MCF 10A (cell line): ENCODE results near the gene RAB6B. TPM values are rescaled to one million over a fixed set of nuclear protein-coding genes. Genes with fewer than 3 reads are reported as not detected.
"Not testable (repeated sequence)": the region's sequence is repeated elsewhere in the genome, so short reads cannot be mapped to it uniquely, and the experiment has no call there.

Experiments used
- BruUV-seq: library from RNA; stranded (reverse); fragments of 400-500 nt; replicated peaks from 2 replicates; lab custom pipeline; 2021; lab: Mats Ljungman, UMichigan
- CTCF ChIA-PET: fragments of 300-600 bp; sonication (Branson Sonifier 250); formaldehyde crosslinking; extraction: SDS; loops from one replicate; lab custom pipeline; 2021; ENCODE audit warnings: antibody characterized with exemption, inconsistent platforms; lab: Yijun Ruan, JAX
- POLR2A ChIA-PET: fragments of 300-600, 350-650 bp; sonication (Branson Sonifier 250); formaldehyde crosslinking; extraction: SDS; loops from one replicate; lab custom pipeline; 2020; ENCODE audit warnings: antibody characterized with exemption, inconsistent platforms; lab: Yijun Ruan, JAX
- DNase-seq: peaks from one replicate; pipeline ENCODE4 v3.0.0-alpha.2; 2018; ENCODE audit not compliant: unreplicated experiment
- H3K27ac Mint-ChIP-seq: one replicate; pipeline ENCODE4 v1.8.0; 2022; ENCODE audit warnings: mild to moderate bottlenecking, low read depth, mixed read lengths; ENCODE audit not compliant: unreplicated experiment
- H3K27me3 Mint-ChIP-seq: one replicate; pipeline ENCODE4 v1.8.0; 2022; ENCODE audit warnings: mixed read lengths; ENCODE audit not compliant: insufficient read depth, unreplicated experiment
- H3K36me3 Mint-ChIP-seq: one replicate; pipeline ENCODE4 v1.8.0; 2022; ENCODE audit warnings: mild to moderate bottlenecking, moderate library complexity, mixed read lengths; ENCODE audit not compliant: insufficient read depth, unreplicated experiment
- H3K4me1 Mint-ChIP-seq: one replicate; pipeline ENCODE4 v1.8.0; 2022; ENCODE audit warnings: mixed read lengths; ENCODE audit not compliant: insufficient read depth, unreplicated experiment
- H3K4me3 Mint-ChIP-seq: one replicate; pipeline ENCODE4 v1.8.0; 2022; ENCODE audit warnings: mild to moderate bottlenecking, moderate library complexity, mixed read lengths; ENCODE audit not compliant: unreplicated experiment
- H3K9me3 Mint-ChIP-seq: one replicate; pipeline ENCODE4 v1.8.0; 2022; ENCODE audit warnings: mixed read lengths; ENCODE audit not compliant: unreplicated experiment
- intact Hi-C: fragments of 100-400 bp; cut with micrococcal nuclease; formaldehyde crosslinking; loops from 2 replicates; pipeline ENCODE4 v1.14.1; 2022
- total RNA-seq: library from RNA; stranded (reverse); gene quantifications from 2 replicates; pipeline ENCODE4 v1.2.3, GENCODE V29; 2022
- TF ChIP-seq, protein P1 (sequence below): fragments of 200-600 bp; IDR thresholded peaks from one replicate; pipeline ENCODE4 v1.8.0; 2022; ENCODE audit warnings: antibody characterized with exemption, mild to moderate bottlenecking; ENCODE audit not compliant: unreplicated experiment

RAB6B gene
- total RNA-seq, 1 experiment from 2014 or later: 1.1 TPM

DNA sequence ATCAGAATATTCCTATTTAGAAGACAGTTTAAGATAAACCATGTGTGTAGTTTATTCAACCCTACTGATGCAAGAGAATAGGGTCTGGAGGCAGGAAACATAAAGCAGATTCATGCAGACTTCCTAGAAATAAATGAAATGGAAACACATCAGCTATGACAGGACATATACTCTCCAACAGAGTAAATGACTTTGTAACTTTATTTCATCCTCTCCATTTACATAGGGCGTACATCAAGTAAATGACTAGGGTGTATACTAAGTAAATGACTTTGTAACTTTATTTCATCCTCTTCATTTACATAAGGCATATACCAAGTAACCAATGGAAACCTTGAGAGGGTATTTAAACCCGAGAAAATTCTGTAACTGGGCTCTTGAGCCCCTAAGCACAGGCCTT is 107.7 kb downstream of the RAB6B start:
- H3K9me3 Mint-ChIP-seq: peaks cover 8% of the 10 kb centered on the region

DNA sequence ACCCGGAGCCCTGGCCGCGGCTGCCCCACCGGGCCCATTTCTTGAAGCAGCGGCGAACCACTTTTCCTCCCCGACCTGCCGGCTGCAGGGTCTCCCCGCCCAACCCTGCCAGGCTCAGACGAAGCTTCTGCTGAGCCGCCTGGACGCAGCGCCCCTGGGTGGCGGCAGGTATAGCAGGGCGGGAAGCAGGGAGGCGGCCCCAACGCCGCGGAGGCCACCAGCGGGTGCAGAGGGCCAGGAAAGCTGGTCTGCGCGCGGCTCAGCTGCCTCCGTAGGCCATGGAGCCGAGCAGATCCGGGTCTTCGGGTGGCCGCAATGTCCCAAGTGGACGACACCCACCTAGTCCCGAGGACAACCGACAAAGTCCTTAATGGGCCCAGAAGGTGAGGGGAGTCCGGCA is 111.9 kb downstream of the RAB6B start:
- Mint-ChIP-seq H3K9me3 (no peaks in the 10 kb centered on the region), H3K4me1 (no peaks in the 10 kb centered on the region), H3K27me3 (peaks cover 32% of the 10 kb centered on the region), H3K4me3 (no peak overlapping the region), H3K27ac (no peak overlapping the region), H3K36me3 (no peaks in the 10 kb centered on the region)
- intact Hi-C loops: no loop called here
- TF ChIP-seq, protein P1, sequence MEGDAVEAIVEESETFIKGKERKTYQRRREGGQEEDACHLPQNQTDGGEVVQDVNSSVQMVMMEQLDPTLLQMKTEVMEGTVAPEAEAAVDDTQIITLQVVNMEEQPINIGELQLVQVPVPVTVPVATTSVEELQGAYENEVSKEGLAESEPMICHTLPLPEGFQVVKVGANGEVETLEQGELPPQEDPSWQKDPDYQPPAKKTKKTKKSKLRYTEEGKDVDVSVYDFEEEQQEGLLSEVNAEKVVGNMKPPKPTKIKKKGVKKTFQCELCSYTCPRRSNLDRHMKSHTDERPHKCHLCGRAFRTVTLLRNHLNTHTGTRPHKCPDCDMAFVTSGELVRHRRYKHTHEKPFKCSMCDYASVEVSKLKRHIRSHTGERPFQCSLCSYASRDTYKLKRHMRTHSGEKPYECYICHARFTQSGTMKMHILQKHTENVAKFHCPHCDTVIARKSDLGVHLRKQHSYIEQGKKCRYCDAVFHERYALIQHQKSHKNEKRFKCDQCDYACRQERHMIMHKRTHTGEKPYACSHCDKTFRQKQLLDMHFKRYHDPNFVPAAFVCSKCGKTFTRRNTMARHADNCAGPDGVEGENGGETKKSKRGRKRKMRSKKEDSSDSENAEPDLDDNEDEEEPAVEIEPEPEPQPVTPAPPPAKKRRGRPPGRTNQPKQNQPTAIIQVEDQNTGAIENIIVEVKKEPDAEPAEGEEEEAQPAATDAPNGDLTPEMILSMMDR: no peak
- no TSS peak for BruUV-seq
- DNase-seq: no peak
- POLR2A ChIA-PET: no interaction called here
- CTCF ChIA-PET: interaction anchor here (0.8 to 1.0 kb wide), 2 partner anchors 8 to 699 kb away, joined by 3 to 4 read pairs; no protein-coding TSS in a partner anchor

More for the DNA sequence above, 107.7 kb downstream of the RAB6B start:
- BruUV-seq: no TSS peak
- intact Hi-C loops: no loop called here
- no peaks in the 10 kb centered on the region for H3K36me3 Mint-ChIP-seq
- no peak overlapping the region for H3K4me3 Mint-ChIP-seq
- no peak overlapping the region for H3K27ac Mint-ChIP-seq
- no peaks in the 10 kb centered on the region for H3K27me3 Mint-ChIP-seq
- DNase-seq: no peak
- ChIA-PET CTCF (no interaction called here), POLR2A (no interaction called here)
- H3K4me1 Mint-ChIP-seq: no peaks in the 10 kb centered on the region
- TF ChIP-seq, protein P1: no peak

DNA sequence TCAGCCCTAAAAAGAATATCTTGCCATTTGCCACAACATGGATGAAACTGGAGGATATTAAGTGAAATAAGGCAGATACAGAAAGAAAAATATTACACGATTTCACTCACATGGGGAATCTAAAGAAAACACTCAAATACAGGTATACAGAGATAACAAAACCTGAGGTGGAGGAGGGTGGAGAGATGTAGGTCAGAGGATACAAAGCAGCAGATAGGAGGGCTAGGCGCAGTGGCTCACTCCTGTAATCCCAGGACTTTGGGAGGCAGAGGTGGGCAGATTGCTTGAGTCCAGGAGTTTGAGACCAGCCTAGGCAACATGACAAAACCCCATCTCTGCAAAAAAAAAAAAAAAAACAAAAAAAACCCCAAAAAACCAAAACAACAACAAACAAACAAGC is 113.2 kb downstream of the RAB6B start:
- DNase-seq: no peak
- H3K36me3 Mint-ChIP-seq: no peaks in the 10 kb centered on the region
- intact Hi-C loops: no loop called here
- H3K4me3 Mint-ChIP-seq: no peak overlapping the region
- BruUV-seq: no TSS peak
- no peaks in the 10 kb centered on the region for H3K4me1 Mint-ChIP-seq
- ChIA-PET CTCF (interaction anchor here (1.0 kb wide), 1 partner anchor 9 kb away, joined by 4 read pairs; no protein-coding TSS in a partner anchor), POLR2A (no interaction called here)
- peaks cover 40% of the 10 kb centered on the region for H3K27me3 Mint-ChIP-seq
- TF ChIP-seq, protein P1: no peak
- no peaks in the 10 kb centered on the region for H3K9me3 Mint-ChIP-seq
- H3K27ac Mint-ChIP-seq: no peak overlapping the region

DNA sequence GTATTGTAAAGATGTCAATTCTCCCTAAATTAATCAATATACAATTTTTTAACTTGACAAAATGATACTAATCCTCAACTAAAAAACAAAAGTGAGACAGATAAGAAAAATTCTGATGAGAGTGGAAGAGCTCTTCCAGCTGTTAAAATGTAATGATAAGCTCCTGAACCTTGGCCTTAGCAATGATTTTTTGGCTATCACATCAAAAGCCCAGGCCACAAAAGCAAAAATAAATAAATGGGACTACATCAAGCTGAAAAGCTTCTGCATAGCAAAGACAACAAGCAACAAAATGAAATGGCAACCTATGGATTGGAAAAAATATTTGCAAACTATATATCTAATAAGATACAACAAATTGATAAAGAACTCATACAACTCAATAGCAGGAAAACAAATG is 114.1 kb downstream of the RAB6B start:
- TF ChIP-seq, protein P1: no peak
- Mint-ChIP-seq H3K4me1 (no peaks in the 10 kb centered on the region), H3K27me3 (peaks cover 49% of the 10 kb centered on the region), H3K9me3 (no peaks in the 10 kb centered on the region), H3K27ac (no peak overlapping the region), H3K4me3 (no peak overlapping the region), H3K36me3 (no peaks in the 10 kb centered on the region)
- POLR2A ChIA-PET: interaction anchor here (0.7 to 0.8 kb wide), 2 partner anchors 119 to 187 kb away, joined by 3 read pairs; partner anchors contain the start of gene TOPBP1
- BruUV-seq: no TSS peak
- CTCF ChIA-PET: interaction anchor here (0.7 to 1.2 kb wide), 3 partner anchors 14 to 63 kb away, joined by 3 to 4 read pairs (median 3); no protein-coding TSS in a partner anchor
- intact Hi-C loops: no loop called here
- no peak for DNase-seq

DNA sequence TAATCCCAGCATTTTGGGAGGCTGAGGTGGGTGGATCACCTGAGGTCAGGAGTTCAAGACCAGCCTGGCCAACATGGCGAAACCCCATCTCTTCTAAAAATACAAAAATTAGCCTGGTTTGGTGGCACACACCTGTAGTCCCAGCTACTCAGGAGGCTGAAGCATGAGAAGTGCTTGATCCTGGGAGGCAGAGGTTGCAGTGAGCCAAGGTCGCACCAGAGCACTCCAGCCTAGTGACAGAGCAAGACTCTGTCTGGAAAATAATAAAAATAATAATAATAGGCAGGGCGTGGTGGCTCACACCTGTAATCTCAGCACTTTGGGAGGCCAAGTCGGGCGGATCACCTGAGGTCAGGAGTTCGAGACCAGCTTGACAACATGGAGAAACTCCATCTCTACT is 114.9 kb downstream of the RAB6B start:
- CTCF ChIA-PET: interaction anchor here (0.7 to 1.2 kb wide), 2 partner anchors 15 to 27 kb away, joined by 3 to 4 read pairs; no protein-coding TSS in a partner anchor
- H3K9me3 Mint-ChIP-seq, intact Hi-C loops, POLR2A ChIA-PET, H3K36me3 Mint-ChIP-seq, BruUV-seq, H3K27ac Mint-ChIP-seq, DNase-seq, H3K4me3 Mint-ChIP-seq, H3K4me1 Mint-ChIP-seq: not testable (repeated sequence)
- peaks cover 56% of the 10 kb centered on the region for H3K27me3 Mint-ChIP-seq
